Left ventricle myocardium inferior (tissue), 1 donor: ENCODE data around the gene TJP3. TPM values are rescaled to one million over a fixed set of nuclear protein-coding genes. Genes with fewer than 3 reads are reported as not detected.

Source experiments
- DNase-seq: peaks from one replicate; pipeline ENCODE4 v3.0.0-alpha.2; 2020
- H3K27ac ChIP-seq: fragments of 200-600 bp; replicated peaks from 2 replicates; pipeline ENCODE4 v1.8.0; 2021
- H3K27me3 ChIP-seq: fragments of 200-600 bp; 2 replicates; pipeline ENCODE4 v1.8.0; 2021; ENCODE audit warnings: low read depth
- H3K36me3 ChIP-seq: fragments of 200-600 bp; 2 replicates; pipeline ENCODE4 v1.8.0; 2021
- H3K4me1 ChIP-seq: fragments of 200-600 bp; 2 replicates; pipeline ENCODE4 v1.8.0; 2021
- H3K4me3 ChIP-seq: fragments of 200-600 bp; 2 replicates; pipeline ENCODE4 v1.8.0; 2021; ENCODE audit warnings: mild to moderate bottlenecking, moderate library complexity
- H3K9me3 ChIP-seq: fragments of 200-600 bp; replicated peaks from 2 replicates; pipeline ENCODE4 v1.8.0; 2021
- CTCF ChIP-seq: fragments of 200-600 bp; IDR thresholded peaks from 2 replicates; pipeline ENCODE4 v1.8.0; 2021; ENCODE audit warnings: antibody characterized with exemption, mild to moderate bottlenecking, borderline replicate concordance
- intact Hi-C: fragments of 100-400 bp; cut with micrococcal nuclease; formaldehyde crosslinking; loops from one replicate; pipeline ENCODE4 v1.11.0; 2022
- total RNA-seq: library from RNA; stranded (reverse); fragmentation: NEBNext Ultra II Directional; extraction: Animal tissue kit (Norgen Biotek cat#: 25700); gene quantifications from one replicate; pipeline ENCODE4 v1.2.1, GENCODE V29; 2021
- donor health status: DM: no; HTN: yes; CAD: no; lungs with severe emphysema.

TJP3 gene
- total RNA-seq, 1 donor from 2014 or later: not detected

GRCh38 chr19:3673506-3674439 lies 34.4 kb upstream of the TJP3 start:
- Histone ChIP-seq H3K4me3 (no peak overlapping the region), H3K36me3 (no peaks in the 10 kb centered on the region), H3K4me1 (peaks cover 62% of the 10 kb centered on the region), H3K27ac (peak overlapping the region; percentile 99), H3K27me3 (no peaks in the 10 kb centered on the region), H3K9me3 (peaks cover 6% of the 10 kb centered on the region)
- TF ChIP-seq CTCF: no peak
- intact Hi-C loops: no loop called here
- no peak for DNase-seq

GRCh38 chr19:3674784-3675543 lies 33.2 kb upstream of the TJP3 start:
- Histone ChIP-seq H3K4me3 (no peak overlapping the region), H3K36me3 (no peaks in the 10 kb centered on the region), H3K27ac (peak overlapping the region; percentile 33), H3K27me3 (no peaks in the 10 kb centered on the region), H3K4me1 (peaks cover 58% of the 10 kb centered on the region), H3K9me3 (peaks cover 6% of the 10 kb centered on the region)
- DNase-seq: no peak
- intact Hi-C loops: no loop called here
- no peak for TF ChIP-seq CTCF

- H3K27ac ChIP-seq: no peak overlapping the region
- peaks cover 41% of the 10 kb centered on the region for H3K4me1 ChIP-seq
- intact Hi-C loops: no loop called here
- no peaks in the 10 kb centered on the region for H3K27me3 ChIP-seq
- no peak overlapping the region for H3K4me3 ChIP-seq
- H3K9me3 ChIP-seq: peaks cover 6% of the 10 kb centered on the region
- no peaks in the 10 kb centered on the region for H3K36me3 ChIP-seq
- TF ChIP-seq CTCF: no peak
- DNase-seq: no peak
Measured at GRCh38 chr19:3678188-3678587, 30.0 kb upstream of the TJP3 start.

- intact Hi-C loops: no loop called here
- Histone ChIP-seq H3K27ac (no peak overlapping the region), H3K36me3 (peaks cover 1% of the 10 kb centered on the region), H3K27me3 (no peaks in the 10 kb centered on the region), H3K4me1 (peaks cover 46% of the 10 kb centered on the region), H3K9me3 (peaks cover under 1% of the 10 kb centered on the region), H3K4me3 (no peak overlapping the region)
- no peak for DNase-seq
- TF ChIP-seq CTCF: no peak
Measured at GRCh38 chr19:3679138-3679537, 29.0 kb upstream of the TJP3 start.

GRCh38 chr19:3679581-3679980 lies 28.6 kb upstream of the TJP3 start:
- no peaks in the 10 kb centered on the region for H3K27me3 ChIP-seq
- intact Hi-C loops: no loop called here
- peaks cover 4% of the 10 kb centered on the region for H3K9me3 ChIP-seq
- peaks cover 50% of the 10 kb centered on the region for H3K4me1 ChIP-seq
- DNase-seq: no peak
- peaks cover 6% of the 10 kb centered on the region for H3K36me3 ChIP-seq
- no peak overlapping the region for H3K27ac ChIP-seq
- no peak for TF ChIP-seq CTCF
- H3K4me3 ChIP-seq: no peak overlapping the region
